Eye (tissue), 1 donor: ENCODE data around the gene IL1R2.
A peak's percentile ranks its signal among the peaks of the same experiment; 100 is the strongest.

ENCODE experiments used
- DNase-seq: peaks from one replicate; pipeline ENCODE4 v3.0.0-alpha.2; 2015

Gene IL1R2

GRCh38 chr2:102024410-102024809, 32.6 kb downstream of the IL1R2 start:
- DNase-seq = no peak

- no peak for DNase-seq
These were observed 33.3 kb downstream of the IL1R2 start for GRCh38 chr2:102025016-102025501.

GRCh38 chr2:102025583-102026267, 34.0 kb downstream of the IL1R2 start:
- DNase-seq = no peak

- DNase-seq = peak; percentile 43
These were observed 35.5 kb downstream of the IL1R2 start for GRCh38 chr2:102027036-102027980.

GRCh38 chr2:102028470-102028869, 36.7 kb downstream of the IL1R2 start:
- no peak for DNase-seq

- no peak for DNase-seq
These were observed 37.6 kb downstream of the IL1R2 start for GRCh38 chr2:102029405-102029804.

GRCh38 chr2:102029952-102030351, 38.2 kb downstream of the IL1R2 start:
- DNase-seq = no peak

GRCh38 chr2:102030502-102030854, 38.7 kb downstream of the IL1R2 start:
- no peak for DNase-seq

GRCh38 chr2:102030855-102031527, 39.2 kb downstream of the IL1R2 start:
- no peak for DNase-seq

- no peak for DNase-seq
These were observed 40.7 kb downstream of the IL1R2 start for GRCh38 chr2:102032368-102033030.

GRCh38 chr2:102033031-102033749, 41.4 kb downstream of the IL1R2 start:
- no peak for DNase-seq

GRCh38 chr2:102033750-102034682, 42.3 kb downstream of the IL1R2 start:
- no peak for DNase-seq

GRCh38 chr2:102034683-102035548, 43.2 kb downstream of the IL1R2 start:
- DNase-seq = no peak

GRCh38 chr2:102037681-102038080, 45.9 kb downstream of the IL1R2 start:
- DNase-seq = no peak

GRCh38 chr2:102040229-102040628, 48.5 kb downstream of the IL1R2 start:
- no peak for DNase-seq

GRCh38 chr2:102041351-102041750, 49.6 kb downstream of the IL1R2 start:
- DNase-seq = no peak

- DNase-seq = no peak
These were observed 50.7 kb downstream of the IL1R2 start for GRCh38 chr2:102042196-102043081.

GRCh38 chr2:102043560-102043959, 51.8 kb downstream of the IL1R2 start:
- DNase-seq = no peak
